NB4 (cell line): ENCODE data around the gene NTRK3.

Source experiments
- MYC ChIP-seq: IDR thresholded peaks from 2 replicates; pipeline ENCODE4 v1.6.1; 2011; ENCODE audit warnings: low read depth, low read length
- POLR2A ChIP-seq: IDR thresholded peaks from 2 replicates; pipeline ENCODE4 v1.6.1; 2011; ENCODE audit warnings: mild to moderate bottlenecking; ENCODE audit not compliant: insufficient read length; ENCODE audit errors: extremely low read depth
- TF ChIP-seq, protein P1 (sequence below): IDR thresholded peaks from one replicate; pipeline ENCODE4 v1.5.1; 2012; ENCODE audit warnings: low read depth, low read length

GRCh38 chr15:88231909-88232644 is 24.5 kb downstream of the NTRK3 start:
- TF ChIP-seq POLR2A (no peak), MYC (no peak)
- TF ChIP-seq, protein P1, sequence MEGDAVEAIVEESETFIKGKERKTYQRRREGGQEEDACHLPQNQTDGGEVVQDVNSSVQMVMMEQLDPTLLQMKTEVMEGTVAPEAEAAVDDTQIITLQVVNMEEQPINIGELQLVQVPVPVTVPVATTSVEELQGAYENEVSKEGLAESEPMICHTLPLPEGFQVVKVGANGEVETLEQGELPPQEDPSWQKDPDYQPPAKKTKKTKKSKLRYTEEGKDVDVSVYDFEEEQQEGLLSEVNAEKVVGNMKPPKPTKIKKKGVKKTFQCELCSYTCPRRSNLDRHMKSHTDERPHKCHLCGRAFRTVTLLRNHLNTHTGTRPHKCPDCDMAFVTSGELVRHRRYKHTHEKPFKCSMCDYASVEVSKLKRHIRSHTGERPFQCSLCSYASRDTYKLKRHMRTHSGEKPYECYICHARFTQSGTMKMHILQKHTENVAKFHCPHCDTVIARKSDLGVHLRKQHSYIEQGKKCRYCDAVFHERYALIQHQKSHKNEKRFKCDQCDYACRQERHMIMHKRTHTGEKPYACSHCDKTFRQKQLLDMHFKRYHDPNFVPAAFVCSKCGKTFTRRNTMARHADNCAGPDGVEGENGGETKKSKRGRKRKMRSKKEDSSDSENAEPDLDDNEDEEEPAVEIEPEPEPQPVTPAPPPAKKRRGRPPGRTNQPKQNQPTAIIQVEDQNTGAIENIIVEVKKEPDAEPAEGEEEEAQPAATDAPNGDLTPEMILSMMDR: no peak
